Tibial nerve (tissue), 3 donors: Measurements from ENCODE around the gene SLMAP.

Source experiments
- POLR2A ChIP-seq, 2 donors: fragments of 450-650 bp; IDR thresholded peaks; one replicate each; pipeline ENCODE4 v1.6.1; 2017; ENCODE audit warnings: antibody characterized with exemption in 2 of 2, mild to moderate bottlenecking in 2 of 2, moderate library complexity in 2 of 2
- TF ChIP-seq, protein P1 (sequence below), 5 experiments: fragments of 200-600 bp in 3 of 5; fragments of 450-650 bp in 2 of 5; sonication (generic) in 3 of 5; IDR thresholded peaks; one replicate each; pipeline ENCODE4 v1.5.1; 2016 to 2019; ENCODE audit warnings: antibody characterized with exemption in 5 of 5, mild to moderate bottlenecking in 3 of 5, moderate library complexity in 2 of 5

DNA sequence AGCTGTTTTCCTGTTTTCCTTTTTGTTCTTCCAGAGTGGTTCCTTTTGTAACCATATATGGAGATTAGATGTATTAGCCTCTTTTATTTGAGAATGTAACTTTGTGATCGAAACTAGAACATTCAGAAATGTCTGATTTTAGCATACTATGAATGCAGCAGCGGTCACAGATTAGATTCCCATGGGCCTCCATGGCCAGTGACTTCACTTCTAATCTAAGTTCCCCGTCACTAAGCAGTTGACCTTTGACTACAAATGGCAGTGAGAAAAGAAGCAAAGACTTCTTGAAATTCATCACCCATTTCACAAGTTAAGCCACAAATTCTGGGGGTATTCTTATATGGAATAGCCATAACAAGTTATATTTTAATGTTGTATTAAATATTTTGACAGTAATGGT lies 137.6 kb downstream of the SLMAP start:
- TF ChIP-seq, protein P1, sequence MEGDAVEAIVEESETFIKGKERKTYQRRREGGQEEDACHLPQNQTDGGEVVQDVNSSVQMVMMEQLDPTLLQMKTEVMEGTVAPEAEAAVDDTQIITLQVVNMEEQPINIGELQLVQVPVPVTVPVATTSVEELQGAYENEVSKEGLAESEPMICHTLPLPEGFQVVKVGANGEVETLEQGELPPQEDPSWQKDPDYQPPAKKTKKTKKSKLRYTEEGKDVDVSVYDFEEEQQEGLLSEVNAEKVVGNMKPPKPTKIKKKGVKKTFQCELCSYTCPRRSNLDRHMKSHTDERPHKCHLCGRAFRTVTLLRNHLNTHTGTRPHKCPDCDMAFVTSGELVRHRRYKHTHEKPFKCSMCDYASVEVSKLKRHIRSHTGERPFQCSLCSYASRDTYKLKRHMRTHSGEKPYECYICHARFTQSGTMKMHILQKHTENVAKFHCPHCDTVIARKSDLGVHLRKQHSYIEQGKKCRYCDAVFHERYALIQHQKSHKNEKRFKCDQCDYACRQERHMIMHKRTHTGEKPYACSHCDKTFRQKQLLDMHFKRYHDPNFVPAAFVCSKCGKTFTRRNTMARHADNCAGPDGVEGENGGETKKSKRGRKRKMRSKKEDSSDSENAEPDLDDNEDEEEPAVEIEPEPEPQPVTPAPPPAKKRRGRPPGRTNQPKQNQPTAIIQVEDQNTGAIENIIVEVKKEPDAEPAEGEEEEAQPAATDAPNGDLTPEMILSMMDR (IDR thresholded peaks at IDR 0.05): no peak
- TF ChIP-seq POLR2A (IDR thresholded peaks at IDR 0.05): no peak
